OCI-LY7 (cell line): ENCODE data around the gene KCNA4. TPM values are rescaled to one million over a fixed set of nuclear protein-coding genes. Genes with fewer than 3 reads are reported as not detected.

Source experiments
- BruUV-seq: library from RNA; stranded (reverse); fragments of 400-500 nt; replicated peaks from 2 replicates; lab custom pipeline; 2021; lab: Mats Ljungman, UMichigan
- CTCF ChIA-PET: fragments of 300-600 bp; sonication (Branson Sonifier 250); formaldehyde crosslinking; loops from one replicate; lab custom pipeline; 2022; ENCODE audit warnings: antibody characterized with exemption; ENCODE audit not compliant: unreplicated experiment; lab: Charles Lee
- POLR2A ChIA-PET: fragments of 300-600 bp; sonication (Branson Sonifier 250); formaldehyde crosslinking; loops from one replicate; lab custom pipeline; 2022; ENCODE audit warnings: antibody characterized with exemption; lab: Charles Lee
- DNase-seq: peaks from one replicate; pipeline ENCODE4 v3.0.0-alpha.2; 2015; ENCODE audit warnings: low spot score
- H2AFZ ChIP-seq: fragments of 200-600 bp; sonication (generic), shearing (Covaris generic); 2 replicates; pipeline ENCODE4 v1.6.1; 2014; ENCODE audit warnings: mild to moderate bottlenecking, antibody characterized with exemption, low read length, moderate library complexity
- H3K27ac ChIP-seq: fragments of 200-600 bp; sonication (generic); 2 replicates; pipeline ENCODE4 v1.5.1; 2014; ENCODE audit warnings: mixed run types, low read depth, mild to moderate bottlenecking, moderate library complexity, low read length, inconsistent platforms; ENCODE audit not compliant: poor library complexity, severe bottlenecking
- H3K36me3 ChIP-seq: fragments of 200-600 bp; sonication (generic); 2 replicates; pipeline ENCODE4 v1.6.1; 2014; ENCODE audit warnings: mild to moderate bottlenecking, antibody characterized with exemption, low read length, moderate library complexity, mixed read lengths; ENCODE audit not compliant: insufficient read depth
- H3K4me1 ChIP-seq: fragments of 200-600 bp; sonication (generic); 2 replicates; pipeline ENCODE4 v1.5.1; 2014; ENCODE audit warnings: mild to moderate bottlenecking, low read length; ENCODE audit not compliant: insufficient read depth, poor library complexity, severe bottlenecking
- H3K4me2 ChIP-seq: fragments of 200-600 bp; sonication (generic); 2 replicates; pipeline ENCODE4 v1.6.1; 2014; ENCODE audit warnings: mild to moderate bottlenecking, low read length
- H3K4me3 ChIP-seq: fragments of 200-600 bp; sonication (generic); 2 replicates; pipeline ENCODE4 v1.5.1; 2014; ENCODE audit warnings: mild to moderate bottlenecking, low read depth, low read length; ENCODE audit not compliant: poor library complexity, severe bottlenecking
- H3K79me2 ChIP-seq: fragments of 200-600 bp; sonication (generic); 2 replicates; pipeline ENCODE4 v1.6.1; 2016; ENCODE audit warnings: low read depth, mild to moderate bottlenecking, low read length, moderate library complexity, mixed read lengths; ENCODE audit not compliant: insufficient read depth
- H3K9me2 ChIP-seq: fragments of 200-600 bp; sonication (generic); 2 replicates; pipeline ENCODE4 v1.6.1; 2016; ENCODE audit warnings: mild to moderate bottlenecking, low read length, mixed read lengths; ENCODE audit not compliant: insufficient read depth
- H3K9me3 ChIP-seq: fragments of 200-600 bp; sonication (generic); 2 replicates; pipeline ENCODE4 v1.6.1; 2014; ENCODE audit warnings: mild to moderate bottlenecking, mixed run types, low read length, mixed read lengths
- H4K20me1 ChIP-seq: fragments of 200-600 bp; sonication (generic); 2 replicates; pipeline ENCODE4 v1.6.1; 2014; ENCODE audit warnings: mild to moderate bottlenecking, antibody characterized with exemption, low read length, moderate library complexity, mixed read lengths; ENCODE audit not compliant: insufficient read depth
- EZH2phosphoT487 ChIP-seq: fragments of 200-600 bp; sonication (generic); IDR thresholded peaks from 2 replicates; pipeline ENCODE4 v1.6.1; 2018; ENCODE audit warnings: low read depth, borderline replicate concordance, mild to moderate bottlenecking, mixed run types, antibody characterized with exemption, low read length, moderate library complexity, mixed read lengths
- intact Hi-C: fragments of 100-400 bp; cut with micrococcal nuclease; formaldehyde crosslinking; loops from one replicate; pipeline ENCODE4 v1.10.0; 2022; ENCODE audit not compliant: unreplicated experiment
- total RNA-seq, 2 experiments: library from RNA; depleted of rRNA in 1 of 2; stranded (reverse); fragments of >200 nt in 1 of 2; shearing (Covaris generic) in 1 of 2; gene quantifications; 2 replicates each; pipeline ENCODE4 v1.2.3, GENCODE V29; 2014 to 2022
- TF ChIP-seq, protein P1 (sequence below): fragments of 200-600 bp; sonication (generic); conservative IDR thresholded peaks from 2 replicates; pipeline ENCODE4 v1.5.1; 2014; ENCODE audit warnings: mild to moderate bottlenecking, antibody characterized with exemption, low read length, moderate library complexity, mixed read lengths

The KCNA4 gene
- total RNA-seq, 2 experiments from 2014 or later = not detected

GRCh38 chr11:30019481-30019880 lies 2.7 kb upstream of the KCNA4 start:
- ChIA-PET POLR2A (no interaction called here), CTCF (no interaction called here)
- no peak overlapping the region for H2AFZ ChIP-seq
- H3K9me2 ChIP-seq = no peaks in the 10 kb centered on the region
- no peak overlapping the region for H3K4me2 ChIP-seq
- intact Hi-C loops = no loop called here
- no peaks in the 10 kb centered on the region for H4K20me1 ChIP-seq
- no peaks in the 10 kb centered on the region for H3K36me3 ChIP-seq
- H3K9me3 ChIP-seq = no peaks in the 10 kb centered on the region
- no peaks in the 10 kb centered on the region for H3K79me2 ChIP-seq
- no peaks in the 10 kb centered on the region for H3K4me1 ChIP-seq
- no TSS peak for BruUV-seq
- no peak for DNase-seq
- H3K4me3 ChIP-seq = no peak overlapping the region
- TF ChIP-seq EZH2phosphoT487 = no peak
- TF ChIP-seq, protein P1, sequence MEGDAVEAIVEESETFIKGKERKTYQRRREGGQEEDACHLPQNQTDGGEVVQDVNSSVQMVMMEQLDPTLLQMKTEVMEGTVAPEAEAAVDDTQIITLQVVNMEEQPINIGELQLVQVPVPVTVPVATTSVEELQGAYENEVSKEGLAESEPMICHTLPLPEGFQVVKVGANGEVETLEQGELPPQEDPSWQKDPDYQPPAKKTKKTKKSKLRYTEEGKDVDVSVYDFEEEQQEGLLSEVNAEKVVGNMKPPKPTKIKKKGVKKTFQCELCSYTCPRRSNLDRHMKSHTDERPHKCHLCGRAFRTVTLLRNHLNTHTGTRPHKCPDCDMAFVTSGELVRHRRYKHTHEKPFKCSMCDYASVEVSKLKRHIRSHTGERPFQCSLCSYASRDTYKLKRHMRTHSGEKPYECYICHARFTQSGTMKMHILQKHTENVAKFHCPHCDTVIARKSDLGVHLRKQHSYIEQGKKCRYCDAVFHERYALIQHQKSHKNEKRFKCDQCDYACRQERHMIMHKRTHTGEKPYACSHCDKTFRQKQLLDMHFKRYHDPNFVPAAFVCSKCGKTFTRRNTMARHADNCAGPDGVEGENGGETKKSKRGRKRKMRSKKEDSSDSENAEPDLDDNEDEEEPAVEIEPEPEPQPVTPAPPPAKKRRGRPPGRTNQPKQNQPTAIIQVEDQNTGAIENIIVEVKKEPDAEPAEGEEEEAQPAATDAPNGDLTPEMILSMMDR = no peak
- no peak overlapping the region for H3K27ac ChIP-seq

GRCh38 chr11:30018495-30018894 lies 1.7 kb upstream of the KCNA4 start:
- Histone ChIP-seq H3K4me3 (no peak overlapping the region), H3K4me2 (no peak overlapping the region), H4K20me1 (no peaks in the 10 kb centered on the region), H3K79me2 (no peaks in the 10 kb centered on the region), H3K9me3 (no peaks in the 10 kb centered on the region), H3K9me2 (no peaks in the 10 kb centered on the region), H3K27ac (no peak overlapping the region), H3K36me3 (no peaks in the 10 kb centered on the region), H3K4me1 (no peaks in the 10 kb centered on the region), H2AFZ (no peak overlapping the region)
- TF ChIP-seq EZH2phosphoT487 = no peak
- TF ChIP-seq, protein P1 = no peak
- intact Hi-C loops = no loop called here
- POLR2A ChIA-PET = interaction anchor here (0.7 kb wide), 1 partner anchor 690 kb away, joined by 3 read pairs; no protein-coding TSS in a partner anchor
- CTCF ChIA-PET = no interaction called here
- no peak for DNase-seq
- no TSS peak for BruUV-seq

- TF ChIP-seq, protein P1 = no peak
- no peak for TF ChIP-seq EZH2phosphoT487
- CTCF ChIA-PET = no interaction called here
- no peak overlapping the region for H3K4me2 ChIP-seq
- H3K9me3 ChIP-seq = no peaks in the 10 kb centered on the region
- H3K4me1 ChIP-seq = no peaks in the 10 kb centered on the region
- no TSS peak for BruUV-seq
- no peak overlapping the region for H3K27ac ChIP-seq
- DNase-seq = no peak
- H2AFZ ChIP-seq = no peak overlapping the region
- no peak overlapping the region for H3K4me3 ChIP-seq
- no peaks in the 10 kb centered on the region for H3K79me2 ChIP-seq
- no peaks in the 10 kb centered on the region for H4K20me1 ChIP-seq
- H3K36me3 ChIP-seq = no peaks in the 10 kb centered on the region
- POLR2A ChIA-PET = interaction anchor here (0.7 kb wide), 1 partner anchor 689 kb away, joined by 3 read pairs; no protein-coding TSS in a partner anchor
- H3K9me2 ChIP-seq = no peaks in the 10 kb centered on the region
- intact Hi-C loops = no loop called here
Observed at GRCh38 chr11:30017445-30017895, 640 bp upstream of the KCNA4 start.
